CD4-positive, alpha-beta T cell treated with Interleukin-6 at 100 ng/mL for 8 hours (primary cell): ENCODE results near the gene MARCHF7.
"Not testable (repeated sequence)": the region's sequence is repeated elsewhere in the genome, so short reads cannot be mapped to it uniquely, and the experiment has no call there.

Experiments used
- DNase-seq: peaks from one replicate; pipeline ENCODE4 v3.0.0-alpha.2; 2020; ENCODE audit warnings: mixed read lengths, low spot score

MARCHF7 gene

DNA sequence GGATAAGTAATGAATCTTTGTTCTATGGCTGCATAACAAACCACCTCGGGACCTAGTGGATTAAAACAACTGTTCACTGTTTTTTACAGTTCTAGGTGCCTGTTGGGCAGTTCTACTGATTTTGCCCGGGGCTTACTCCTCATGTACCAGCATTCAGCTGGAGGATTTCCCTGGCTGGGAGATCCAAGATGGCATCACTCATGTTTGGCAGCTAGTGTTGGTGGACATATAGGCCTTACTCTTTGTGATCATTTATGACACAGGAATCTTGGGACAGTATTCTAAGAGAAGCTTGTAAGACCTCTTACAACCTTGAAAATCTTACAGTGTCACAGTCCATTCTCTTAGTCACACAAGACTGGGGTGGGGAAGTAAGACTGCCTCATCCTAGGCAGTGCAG, 4.6 kb downstream of the MARCHF7 start:
- no peak for DNase-seq

DNA sequence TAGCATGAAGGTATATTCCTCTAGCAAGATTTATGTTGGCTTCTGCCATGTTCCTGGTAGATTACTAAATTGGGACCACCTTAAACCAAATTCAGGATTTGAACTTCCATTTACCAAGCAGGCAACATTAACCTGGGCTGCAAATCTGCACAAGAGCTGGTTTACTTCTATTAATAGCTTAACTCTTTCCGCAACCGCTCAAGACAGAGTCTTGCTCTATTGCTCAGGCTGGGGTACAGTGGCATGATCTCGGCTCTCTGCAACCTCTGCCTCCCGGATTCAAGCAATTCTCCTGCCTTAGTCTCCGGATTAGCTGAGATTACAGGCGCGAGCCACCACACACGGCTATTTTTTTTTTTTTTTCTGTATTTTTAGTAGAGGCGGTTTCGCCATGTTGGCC, 8.4 kb downstream of the MARCHF7 start:
- DNase-seq: no peak

- DNase-seq: no peak
Observed at GRCh38 chr2:159722580-159722979, 10.3 kb downstream of the MARCHF7 start.

GRCh38 chr2:159724795-159725572, 12.7 kb downstream of the MARCHF7 start:
- DNase-seq: not testable (repeated sequence)

DNA sequence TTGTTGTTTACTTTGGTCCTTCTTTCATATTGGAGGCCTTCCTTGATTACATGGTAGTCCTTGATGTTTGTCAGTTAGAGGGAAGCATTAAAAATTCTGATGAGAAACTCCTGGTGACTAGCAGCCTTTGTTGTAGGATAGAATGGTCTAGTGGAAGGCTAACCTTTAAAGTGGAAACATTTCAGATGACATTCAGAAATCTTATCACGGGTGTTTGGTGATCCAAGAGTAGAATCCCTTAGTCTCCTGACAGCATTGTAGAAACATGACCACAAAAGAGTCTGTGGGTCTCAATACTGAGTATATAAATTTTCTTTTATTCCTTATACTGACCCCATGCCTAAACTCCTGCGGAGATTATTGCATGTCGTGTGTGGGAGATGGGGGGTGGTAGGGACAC, 13.4 kb downstream of the MARCHF7 start:
- no peak for DNase-seq

GRCh38 chr2:159728629-159729028, 16.3 kb downstream of the MARCHF7 start:
- no peak for DNase-seq

- no peak for DNase-seq
Observed at GRCh38 chr2:159735648-159736047, 23.3 kb downstream of the MARCHF7 start.

DNA sequence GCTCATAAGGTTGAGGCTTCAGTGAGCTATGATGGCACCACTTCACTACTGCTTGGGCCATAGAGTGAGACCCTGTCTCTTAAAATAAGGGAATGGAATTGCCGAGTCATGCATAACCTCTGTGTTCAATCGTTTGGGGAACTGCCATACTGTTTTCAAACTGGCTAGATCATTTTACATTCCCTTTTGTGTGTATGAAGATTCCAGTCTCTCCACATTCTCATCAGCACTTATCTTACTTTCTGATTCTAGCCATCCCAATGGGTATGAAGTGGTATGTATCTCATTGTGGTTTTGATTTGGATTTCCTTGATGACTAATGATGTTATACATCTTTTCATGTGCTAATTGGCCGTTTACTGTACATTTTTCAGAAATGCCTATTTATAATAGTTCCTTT, 23.7 kb downstream of the MARCHF7 start:
- DNase-seq: no peak

DNA sequence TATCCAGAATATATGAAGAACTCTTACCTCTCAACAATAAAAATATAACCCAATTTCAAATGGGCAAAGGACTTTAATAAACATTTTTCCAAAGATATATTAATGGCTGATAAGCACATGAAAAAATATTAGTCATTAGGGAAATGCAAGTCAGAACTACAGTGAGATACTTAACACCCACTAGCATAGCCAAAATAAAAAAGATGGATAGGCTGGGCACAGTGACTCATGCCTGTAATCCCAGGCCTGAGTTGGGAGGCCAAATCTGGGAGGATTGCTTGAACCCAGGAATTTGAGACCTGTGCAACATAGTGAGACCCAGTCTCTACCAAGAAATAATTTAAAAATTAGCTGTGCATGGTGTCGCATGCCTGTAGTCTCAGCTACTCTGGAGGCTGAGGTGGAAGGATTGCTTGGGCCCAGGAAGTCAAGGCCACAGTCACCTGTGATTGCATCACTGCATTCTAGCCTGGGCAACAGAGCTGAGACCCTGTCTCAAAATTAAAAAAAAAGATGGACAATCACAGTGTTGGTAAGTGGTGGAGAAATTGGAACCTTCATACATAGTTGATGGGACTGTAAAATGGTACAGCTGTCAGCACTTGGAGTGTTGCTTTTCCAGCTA, 25.1 kb downstream of the MARCHF7 start:
- no peak for DNase-seq

- DNase-seq: no peak
Observed at GRCh38 chr2:159737917-159738296, 25.6 kb downstream of the MARCHF7 start.

DNA sequence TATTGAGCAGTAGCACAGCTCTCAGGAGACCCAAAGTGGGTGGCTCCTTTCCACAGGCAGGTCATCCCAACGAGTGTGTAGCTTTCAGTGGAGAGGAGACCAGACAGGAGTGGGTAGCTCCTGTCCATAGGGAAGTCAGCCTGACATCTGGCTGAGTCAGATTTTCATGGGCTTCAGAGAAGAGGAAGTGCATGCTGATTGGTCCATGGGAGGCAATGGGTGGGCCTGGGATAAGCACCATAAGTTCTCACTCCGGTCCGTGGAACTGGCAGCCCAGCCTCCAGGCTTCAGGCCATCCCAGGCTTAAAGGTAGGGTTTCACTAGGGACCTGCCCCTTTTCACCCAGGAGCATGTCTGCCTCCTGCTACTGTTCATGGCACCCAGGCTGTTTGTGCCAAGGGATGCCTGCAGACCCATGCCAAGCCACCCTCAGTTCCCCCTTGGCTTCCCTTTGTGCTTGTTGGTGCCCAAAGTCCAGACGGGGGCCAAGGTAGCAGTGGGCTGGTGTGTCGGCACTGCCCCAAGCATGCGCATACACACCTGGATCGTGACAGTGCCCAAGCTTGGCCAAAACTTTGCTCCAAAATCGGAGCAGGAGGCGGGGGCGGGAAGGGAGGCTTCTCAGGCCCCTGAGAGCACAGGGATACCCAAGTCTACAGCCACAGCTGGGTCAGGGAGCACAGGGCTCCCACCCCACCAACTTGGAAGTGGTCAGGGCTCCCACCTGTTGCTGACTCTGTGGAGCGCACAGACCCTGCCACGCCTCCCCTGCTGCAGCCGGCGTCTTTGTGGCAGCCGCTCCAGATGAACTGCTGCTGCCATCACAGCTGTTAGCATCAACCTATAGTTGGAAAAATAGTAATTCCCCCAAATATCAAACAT, 26.4 kb downstream of the MARCHF7 start:
- no peak for DNase-seq

DNA sequence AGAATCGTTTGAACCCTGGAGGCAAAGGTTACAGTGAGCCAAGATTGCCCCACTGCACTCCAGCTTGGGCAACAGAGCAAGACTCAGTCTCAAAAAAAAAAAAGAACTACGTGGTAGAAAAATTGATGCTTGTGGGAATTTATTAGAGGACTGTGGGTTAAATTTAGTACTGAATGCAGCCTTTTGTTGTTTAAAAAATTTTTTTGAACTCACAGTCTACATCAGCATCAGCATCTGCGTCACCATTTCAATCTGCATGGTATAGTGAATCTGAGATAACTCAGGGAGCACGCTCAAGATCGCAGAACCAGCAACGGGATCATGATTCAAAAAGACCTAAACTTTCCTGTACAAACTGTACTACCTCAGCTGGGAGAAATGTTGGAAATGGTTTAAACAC, 30.5 kb downstream of the MARCHF7 start:
- DNase-seq: no peak

GRCh38 chr2:159744363-159744762, 32.1 kb downstream of the MARCHF7 start:
- DNase-seq: no peak

GRCh38 chr2:159745237-159745636, 32.9 kb downstream of the MARCHF7 start:
- DNase-seq: not testable (repeated sequence)

DNA sequence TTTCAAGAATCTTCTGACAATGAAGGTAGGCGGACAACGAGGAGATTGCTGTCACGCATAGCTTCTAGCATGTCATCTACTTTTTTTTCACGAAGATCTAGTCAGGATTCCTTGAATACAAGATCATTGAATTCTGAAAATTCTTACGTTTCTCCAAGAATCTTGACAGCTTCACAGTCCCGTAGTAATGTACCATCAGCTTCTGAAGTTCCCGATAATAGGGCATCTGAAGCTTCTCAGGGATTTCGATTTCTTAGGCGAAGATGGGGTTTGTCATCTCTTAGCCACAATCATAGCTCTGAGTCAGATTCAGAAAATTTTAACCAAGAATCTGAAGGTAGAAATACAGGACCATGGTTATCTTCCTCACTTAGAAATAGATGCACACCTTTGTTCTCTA, 35.8 kb downstream of the MARCHF7 start:
- DNase-seq: no peak

DNA sequence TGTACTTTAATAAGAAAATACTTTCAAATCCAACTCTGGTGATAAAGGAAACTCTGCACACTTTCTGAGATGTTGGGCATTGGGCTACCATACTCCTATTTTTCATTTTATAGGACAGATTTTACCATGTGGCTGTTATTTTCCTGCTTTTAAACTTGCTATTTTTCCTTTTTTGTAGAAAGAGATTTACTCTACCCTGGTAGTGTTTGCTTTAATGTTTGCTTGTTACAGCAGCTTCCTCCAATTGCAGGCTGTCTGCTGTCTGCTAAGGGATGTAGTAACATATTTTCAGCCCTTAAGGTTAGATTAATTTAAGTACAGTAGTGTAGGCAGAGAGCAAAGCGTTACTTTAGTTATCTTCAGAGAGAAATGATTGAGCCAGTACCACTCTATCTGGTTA, 38.6 kb downstream of the MARCHF7 start:
- DNase-seq: no peak

DNA sequence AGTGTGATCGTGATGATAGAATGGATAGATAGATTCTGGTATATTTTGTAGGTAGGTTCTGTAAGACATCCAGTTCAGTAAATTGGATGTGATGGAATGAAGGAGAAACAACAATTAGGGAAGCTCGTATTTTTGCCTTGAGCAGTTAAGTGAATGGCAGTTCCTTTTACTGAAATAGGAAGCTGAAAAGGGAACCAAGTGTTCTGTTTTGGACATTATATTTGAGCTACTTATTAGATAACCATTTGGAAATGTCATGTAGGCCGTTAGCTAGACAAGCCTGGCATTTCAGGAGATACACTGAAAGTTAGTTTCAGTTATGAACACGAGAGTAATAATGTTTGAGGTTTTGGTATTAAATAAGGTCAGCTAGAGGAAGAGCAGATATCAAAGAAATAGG, 41.5 kb downstream of the MARCHF7 start:
- DNase-seq: no peak

- no peak for DNase-seq
Observed at GRCh38 chr2:159755014-159755413, 42.7 kb downstream of the MARCHF7 start.

- DNase-seq: no peak
Observed at GRCh38 chr2:159755788-159756187, 43.5 kb downstream of the MARCHF7 start.

DNA sequence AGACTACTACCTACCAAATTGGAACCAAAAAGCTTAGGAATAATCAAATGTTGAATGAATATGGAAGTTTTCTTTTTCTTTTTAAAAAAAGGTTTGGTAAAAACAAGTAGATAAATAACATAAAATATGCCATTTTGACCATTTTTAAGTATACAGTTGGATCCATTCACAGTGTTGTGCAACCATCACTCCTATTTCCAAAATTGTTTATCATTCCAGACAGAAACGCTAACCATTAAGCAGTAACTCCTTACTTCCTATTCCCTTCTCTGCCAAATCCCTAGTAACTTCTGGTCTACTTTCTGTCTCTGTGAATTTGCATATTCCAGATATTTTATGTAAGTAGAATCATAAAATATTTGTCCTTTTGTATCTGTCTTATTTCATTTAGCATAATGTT, 45.9 kb downstream of the MARCHF7 start:
- DNase-seq: no peak

DNA sequence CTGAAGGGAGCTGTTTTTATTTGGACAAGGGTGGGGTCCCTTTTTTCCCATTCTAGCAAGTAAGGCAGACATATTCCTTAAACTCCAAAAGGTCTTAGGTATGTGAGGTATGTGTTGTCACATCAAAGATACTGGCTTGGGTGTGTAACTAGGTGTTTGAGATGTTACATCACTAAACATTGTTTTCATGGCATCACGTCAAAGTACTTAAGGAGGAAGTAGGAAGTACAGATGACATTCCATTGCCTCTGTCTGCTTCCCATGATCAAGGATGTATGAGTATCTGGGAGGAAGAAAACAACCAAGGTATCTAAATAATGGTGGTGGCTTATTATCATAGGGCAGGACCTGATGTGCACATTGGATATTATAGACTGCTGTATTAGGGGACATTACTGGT, 46.4 kb downstream of the MARCHF7 start:
- DNase-seq: no peak

DNA sequence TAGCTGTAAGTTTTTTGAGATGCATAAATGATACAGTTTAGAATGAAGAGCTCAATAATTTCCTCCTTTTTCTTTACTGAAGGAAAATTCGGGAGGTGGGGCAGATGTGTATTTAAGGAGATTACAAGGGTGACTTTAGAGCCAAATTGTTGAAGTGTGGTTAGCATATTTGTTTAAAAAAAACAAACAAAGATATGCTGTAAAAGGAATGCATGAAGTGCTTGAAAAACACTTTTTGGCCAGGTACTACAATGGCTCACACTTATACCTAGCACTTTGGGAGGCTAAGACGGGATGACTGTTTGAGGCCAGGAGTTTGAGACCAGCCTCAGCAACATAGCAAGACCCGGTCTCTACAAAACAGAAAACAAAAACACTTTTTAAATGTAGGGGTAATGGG, 47.3 kb downstream of the MARCHF7 start:
- DNase-seq: no peak

DNA sequence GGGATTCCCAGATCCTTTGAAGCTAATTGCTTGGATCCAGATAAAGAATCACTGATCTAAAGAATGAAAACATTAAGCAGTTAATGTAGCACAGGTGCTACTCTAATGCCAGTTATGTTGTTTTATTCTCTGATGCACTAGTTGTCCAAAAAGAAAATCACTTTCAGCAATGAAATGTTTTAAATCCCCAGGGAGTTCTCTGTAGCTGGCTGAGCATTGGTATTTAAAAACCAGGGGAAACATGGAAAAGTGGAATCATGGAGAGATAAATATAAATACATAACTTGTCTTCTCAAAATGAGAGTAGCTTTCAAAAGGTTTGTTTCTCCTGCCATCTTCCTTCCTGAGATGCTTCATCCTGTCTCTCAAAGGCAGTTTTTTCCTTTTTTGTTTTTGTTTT, 48.0 kb downstream of the MARCHF7 start:
- DNase-seq: no peak
